ENCODE measurements around the gene IPO9. TPM values are rescaled to one million over a fixed set of nuclear protein-coding genes. Genes with fewer than 3 reads are reported as not detected.

IPO9 gene
- total and polyA plus RNA-seq, 2 experiments from 2014 or later: 47.6 to 87.4 TPM

DNA sequence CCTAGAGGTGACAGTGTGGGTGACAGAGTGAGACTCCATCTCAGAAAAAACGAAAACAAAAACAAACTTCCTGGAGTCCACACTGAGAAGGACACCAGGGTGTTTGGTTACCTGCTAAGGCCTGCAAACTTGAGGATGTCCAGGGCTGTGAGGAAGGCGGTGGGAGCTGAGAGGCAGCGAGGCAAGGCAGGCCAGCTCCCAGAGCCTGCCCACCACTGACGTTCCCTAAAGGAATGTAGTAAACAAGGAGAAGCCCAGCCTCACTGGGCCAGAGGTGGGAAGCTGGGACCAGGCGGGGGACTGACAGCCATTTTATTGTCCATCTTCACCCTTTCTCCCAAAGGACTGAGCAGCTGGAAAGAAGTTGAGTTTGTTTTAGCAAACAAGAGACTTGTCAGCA is 83.9 kb downstream of the IPO9 start (continued):
- TF ChIP-seq, protein P1, sequence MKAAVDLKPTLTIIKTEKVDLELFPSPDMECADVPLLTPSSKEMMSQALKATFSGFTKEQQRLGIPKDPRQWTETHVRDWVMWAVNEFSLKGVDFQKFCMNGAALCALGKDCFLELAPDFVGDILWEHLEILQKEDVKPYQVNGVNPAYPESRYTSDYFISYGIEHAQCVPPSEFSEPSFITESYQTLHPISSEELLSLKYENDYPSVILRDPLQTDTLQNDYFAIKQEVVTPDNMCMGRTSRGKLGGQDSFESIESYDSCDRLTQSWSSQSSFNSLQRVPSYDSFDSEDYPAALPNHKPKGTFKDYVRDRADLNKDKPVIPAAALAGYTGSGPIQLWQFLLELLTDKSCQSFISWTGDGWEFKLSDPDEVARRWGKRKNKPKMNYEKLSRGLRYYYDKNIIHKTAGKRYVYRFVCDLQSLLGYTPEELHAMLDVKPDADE (IDR thresholded peaks at IDR 0.05): no peak
- TF ChIP-seq EZH2 (IDR thresholded peaks at IDR 0.05; ENCODE audit: low read depth, unreplicated experiment) (no peak), NANOG (IDR thresholded peaks at IDR 0.05; ENCODE audit: borderline replicate concordance) (no peak), CREB1 (CRISPR knock-in tag; IDR thresholded peaks at IDR 0.05; ENCODE audit: low read depth) (no peak), POLR2AphosphoS5 (IDR thresholded peaks at IDR 0.05; ENCODE audit: low read depth) (no peak)
- TF ChIP-seq, protein P2, sequence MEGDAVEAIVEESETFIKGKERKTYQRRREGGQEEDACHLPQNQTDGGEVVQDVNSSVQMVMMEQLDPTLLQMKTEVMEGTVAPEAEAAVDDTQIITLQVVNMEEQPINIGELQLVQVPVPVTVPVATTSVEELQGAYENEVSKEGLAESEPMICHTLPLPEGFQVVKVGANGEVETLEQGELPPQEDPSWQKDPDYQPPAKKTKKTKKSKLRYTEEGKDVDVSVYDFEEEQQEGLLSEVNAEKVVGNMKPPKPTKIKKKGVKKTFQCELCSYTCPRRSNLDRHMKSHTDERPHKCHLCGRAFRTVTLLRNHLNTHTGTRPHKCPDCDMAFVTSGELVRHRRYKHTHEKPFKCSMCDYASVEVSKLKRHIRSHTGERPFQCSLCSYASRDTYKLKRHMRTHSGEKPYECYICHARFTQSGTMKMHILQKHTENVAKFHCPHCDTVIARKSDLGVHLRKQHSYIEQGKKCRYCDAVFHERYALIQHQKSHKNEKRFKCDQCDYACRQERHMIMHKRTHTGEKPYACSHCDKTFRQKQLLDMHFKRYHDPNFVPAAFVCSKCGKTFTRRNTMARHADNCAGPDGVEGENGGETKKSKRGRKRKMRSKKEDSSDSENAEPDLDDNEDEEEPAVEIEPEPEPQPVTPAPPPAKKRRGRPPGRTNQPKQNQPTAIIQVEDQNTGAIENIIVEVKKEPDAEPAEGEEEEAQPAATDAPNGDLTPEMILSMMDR (conservative IDR thresholded peaks at IDR 0.05; ENCODE audit: low read depth in 2 of 2): no peak
- TF ChIP-seq, protein P3, sequence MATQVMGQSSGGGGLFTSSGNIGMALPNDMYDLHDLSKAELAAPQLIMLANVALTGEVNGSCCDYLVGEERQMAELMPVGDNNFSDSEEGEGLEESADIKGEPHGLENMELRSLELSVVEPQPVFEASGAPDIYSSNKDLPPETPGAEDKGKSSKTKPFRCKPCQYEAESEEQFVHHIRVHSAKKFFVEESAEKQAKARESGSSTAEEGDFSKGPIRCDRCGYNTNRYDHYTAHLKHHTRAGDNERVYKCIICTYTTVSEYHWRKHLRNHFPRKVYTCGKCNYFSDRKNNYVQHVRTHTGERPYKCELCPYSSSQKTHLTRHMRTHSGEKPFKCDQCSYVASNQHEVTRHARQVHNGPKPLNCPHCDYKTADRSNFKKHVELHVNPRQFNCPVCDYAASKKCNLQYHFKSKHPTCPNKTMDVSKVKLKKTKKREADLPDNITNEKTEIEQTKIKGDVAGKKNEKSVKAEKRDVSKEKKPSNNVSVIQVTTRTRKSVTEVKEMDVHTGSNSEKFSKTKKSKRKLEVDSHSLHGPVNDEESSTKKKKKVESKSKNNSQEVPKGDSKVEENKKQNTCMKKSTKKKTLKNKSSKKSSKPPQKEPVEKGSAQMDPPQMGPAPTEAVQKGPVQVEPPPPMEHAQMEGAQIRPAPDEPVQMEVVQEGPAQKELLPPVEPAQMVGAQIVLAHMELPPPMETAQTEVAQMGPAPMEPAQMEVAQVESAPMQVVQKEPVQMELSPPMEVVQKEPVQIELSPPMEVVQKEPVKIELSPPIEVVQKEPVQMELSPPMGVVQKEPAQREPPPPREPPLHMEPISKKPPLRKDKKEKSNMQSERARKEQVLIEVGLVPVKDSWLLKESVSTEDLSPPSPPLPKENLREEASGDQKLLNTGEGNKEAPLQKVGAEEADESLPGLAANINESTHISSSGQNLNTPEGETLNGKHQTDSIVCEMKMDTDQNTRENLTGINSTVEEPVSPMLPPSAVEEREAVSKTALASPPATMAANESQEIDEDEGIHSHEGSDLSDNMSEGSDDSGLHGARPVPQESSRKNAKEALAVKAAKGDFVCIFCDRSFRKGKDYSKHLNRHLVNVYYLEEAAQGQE (IDR thresholded peaks at IDR 0.05; ENCODE audit: unreplicated experiment): no peak

DNA sequence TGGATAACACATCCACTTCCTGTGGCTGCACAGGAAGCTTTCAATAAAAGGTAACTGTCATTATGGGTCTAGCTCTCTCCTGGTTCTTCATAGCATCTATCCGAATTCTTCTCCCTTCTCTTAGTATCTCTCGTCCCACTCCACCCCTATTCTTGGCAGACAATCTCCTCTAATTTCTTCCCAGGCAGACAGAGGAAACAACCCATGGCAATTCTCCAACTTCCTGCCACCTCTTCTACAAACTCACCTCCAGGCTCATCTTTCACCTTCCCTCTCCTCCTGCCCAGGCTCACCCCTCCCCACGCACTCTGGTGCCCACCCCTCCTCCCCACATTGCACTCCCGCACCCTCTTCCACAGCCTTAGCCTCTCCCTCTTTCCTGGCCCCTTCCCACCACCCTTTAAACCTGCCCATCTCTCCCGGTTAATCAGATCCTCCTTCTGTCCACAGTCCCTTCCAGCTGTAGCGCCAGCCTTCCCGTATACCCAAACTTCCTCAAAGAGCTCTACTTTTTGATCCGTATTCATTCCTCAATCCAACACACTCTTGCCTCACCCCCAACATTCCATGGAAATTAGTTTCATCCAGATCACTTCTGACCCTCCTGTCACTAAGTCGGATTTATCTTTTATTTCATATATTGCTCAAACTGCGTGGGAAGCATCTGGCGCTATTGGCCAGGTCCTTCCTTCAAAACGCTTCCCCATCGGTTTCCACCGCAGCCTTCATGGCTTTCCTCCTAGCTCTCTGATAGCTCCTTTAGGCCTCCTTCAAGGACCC is 85.7 kb downstream of the IPO9 start:
- Mint-ChIP-seq H3K4me1 (peaks cover 11% of the 10 kb centered on the region), H3K36me3 (ENCODE audit: low read depth) (no peaks in the 10 kb centered on the region), H3K9me3 (no peaks in the 10 kb centered on the region), H3K27me3 (ENCODE audit: insufficient read depth, low read depth, poor library complexity) (peaks cover 1% of the 10 kb centered on the region), H3K27ac (no peak overlapping the region), H3K4me3 (no peak overlapping the region)
- Histone ChIP-seq H3K79me2 (replicated peaks; ENCODE audit: insufficient read depth) (no peaks in the 10 kb centered on the region), H3K9me2 (ENCODE audit: insufficient read depth) (no peaks in the 10 kb centered on the region), H3K27me3 (ENCODE audit: insufficient read depth) (no peaks in the 10 kb centered on the region), H3F3A (replicated peaks; ENCODE audit: low read depth) (no peaks in the 10 kb centered on the region), H3K4me2 (no peak overlapping the region), H4K20me1 (replicated peaks; ENCODE audit: insufficient read depth) (no peaks in the 10 kb centered on the region), H3K27ac (ENCODE audit: low read depth) (no peak overlapping the region), H3K4me3 (no peak overlapping the region), H3K36me3 (ENCODE audit: insufficient read depth) (no peaks in the 10 kb centered on the region), H2AFZ (no peak overlapping the region), H3K4me1 (ENCODE audit: insufficient read depth) (no peaks in the 10 kb centered on the region)
- no peak for DNase-seq (ENCODE audit: low spot score)
- ATAC-seq: no peak
- TF ChIP-seq ZNF331 (CRISPR knock-in tag; IDR thresholded peaks at IDR 0.05; ENCODE audit: low read depth): no peak
- no peak for TF ChIP-seq JUNB (IDR thresholded peaks at IDR 0.05; ENCODE audit: unreplicated experiment)
- TF ChIP-seq, protein P4, sequence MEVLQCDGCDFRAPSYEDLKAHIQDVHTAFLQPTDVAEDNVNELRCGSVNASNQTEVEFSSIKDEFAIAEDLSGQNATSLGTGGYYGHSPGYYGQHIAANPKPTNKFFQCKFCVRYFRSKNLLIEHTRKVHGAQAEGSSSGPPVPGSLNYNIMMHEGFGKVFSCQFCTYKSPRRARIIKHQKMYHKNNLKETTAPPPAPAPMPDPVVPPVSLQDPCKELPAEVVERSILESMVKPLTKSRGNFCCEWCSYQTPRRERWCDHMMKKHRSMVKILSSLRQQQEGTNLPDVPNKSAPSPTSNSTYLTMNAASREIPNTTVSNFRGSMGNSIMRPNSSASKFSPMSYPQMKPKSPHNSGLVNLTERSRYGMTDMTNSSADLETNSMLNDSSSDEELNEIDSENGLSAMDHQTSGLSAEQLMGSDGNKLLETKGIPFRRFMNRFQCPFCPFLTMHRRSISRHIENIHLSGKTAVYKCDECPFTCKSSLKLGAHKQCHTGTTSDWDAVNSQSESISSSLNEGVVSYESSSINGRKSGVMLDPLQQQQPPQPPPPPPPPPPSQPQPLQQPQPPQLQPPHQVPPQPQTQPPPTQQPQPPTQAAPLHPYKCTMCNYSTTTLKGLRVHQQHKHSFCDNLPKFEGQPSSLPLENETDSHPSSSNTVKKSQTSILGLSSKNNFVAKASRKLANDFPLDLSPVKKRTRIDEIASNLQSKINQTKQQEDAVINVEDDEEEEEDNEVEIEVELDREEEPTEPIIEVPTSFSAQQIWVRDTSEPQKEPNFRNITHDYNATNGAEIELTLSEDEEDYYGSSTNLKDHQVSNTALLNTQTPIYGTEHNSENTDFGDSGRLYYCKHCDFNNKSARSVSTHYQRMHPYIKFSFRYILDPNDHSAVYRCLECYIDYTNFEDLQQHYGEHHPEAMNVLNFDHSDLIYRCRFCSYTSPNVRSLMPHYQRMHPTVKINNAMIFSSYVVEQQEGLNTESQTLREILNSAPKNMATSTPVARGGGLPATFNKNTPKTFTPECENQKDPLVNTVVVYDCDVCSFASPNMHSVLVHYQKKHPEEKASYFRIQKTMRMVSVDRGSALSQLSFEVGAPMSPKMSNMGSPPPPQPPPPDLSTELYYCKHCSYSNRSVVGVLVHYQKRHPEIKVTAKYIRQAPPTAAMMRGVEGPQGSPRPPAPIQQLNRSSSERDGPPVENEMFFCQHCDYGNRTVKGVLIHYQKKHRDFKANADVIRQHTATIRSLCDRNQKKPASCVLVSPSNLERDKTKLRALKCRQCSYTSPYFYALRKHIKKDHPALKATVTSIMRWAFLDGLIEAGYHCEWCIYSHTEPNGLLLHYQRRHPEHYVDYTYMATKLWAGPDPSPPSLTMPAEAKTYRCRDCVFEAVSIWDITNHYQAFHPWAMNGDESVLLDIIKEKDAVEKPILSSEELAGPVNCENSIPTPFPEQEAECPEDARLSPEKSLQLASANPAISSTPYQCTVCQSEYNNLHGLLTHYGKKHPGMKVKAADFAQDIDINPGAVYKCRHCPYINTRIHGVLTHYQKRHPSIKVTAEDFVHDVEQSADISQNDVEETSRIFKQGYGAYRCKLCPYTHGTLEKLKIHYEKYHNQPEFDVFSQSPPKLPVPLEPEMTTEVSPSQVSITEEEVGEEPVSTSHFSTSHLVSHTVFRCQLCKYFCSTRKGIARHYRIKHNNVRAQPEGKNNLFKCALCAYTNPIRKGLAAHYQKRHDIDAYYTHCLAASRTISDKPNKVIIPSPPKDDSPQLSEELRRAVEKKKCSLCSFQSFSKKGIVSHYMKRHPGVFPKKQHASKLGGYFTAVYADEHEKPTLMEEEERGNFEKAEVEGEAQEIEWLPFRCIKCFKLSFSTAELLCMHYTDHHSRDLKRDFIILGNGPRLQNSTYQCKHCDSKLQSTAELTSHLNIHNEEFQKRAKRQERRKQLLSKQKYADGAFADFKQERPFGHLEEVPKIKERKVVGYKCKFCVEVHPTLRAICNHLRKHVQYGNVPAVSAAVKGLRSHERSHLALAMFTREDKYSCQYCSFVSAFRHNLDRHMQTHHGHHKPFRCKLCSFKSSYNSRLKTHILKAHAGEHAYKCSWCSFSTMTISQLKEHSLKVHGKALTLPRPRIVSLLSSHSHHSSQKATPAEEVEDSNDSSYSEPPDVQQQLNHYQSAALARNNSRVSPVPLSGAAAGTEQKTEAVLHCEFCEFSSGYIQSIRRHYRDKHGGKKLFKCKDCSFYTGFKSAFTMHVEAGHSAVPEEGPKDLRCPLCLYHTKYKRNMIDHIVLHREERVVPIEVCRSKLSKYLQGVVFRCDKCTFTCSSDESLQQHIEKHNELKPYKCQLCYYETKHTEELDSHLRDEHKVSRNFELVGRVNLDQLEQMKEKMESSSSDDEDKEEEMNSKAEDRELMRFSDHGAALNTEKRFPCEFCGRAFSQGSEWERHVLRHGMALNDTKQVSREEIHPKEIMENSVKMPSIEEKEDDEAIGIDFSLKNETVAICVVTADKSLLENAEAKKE (CRISPR knock-in tag; IDR thresholded peaks at IDR 0.05): no peak
- no peak for TF ChIP-seq POLR2AphosphoS5 (IDR thresholded peaks at IDR 0.05; ENCODE audit: low read depth)
- no peak for TF ChIP-seq EZH2phosphoT487 (IDR thresholded peaks at IDR 0.05; ENCODE audit: unreplicated experiment)
- TF ChIP-seq CREB1 (CRISPR knock-in tag; IDR thresholded peaks at IDR 0.05; ENCODE audit: low read depth): no peak

Measured in GM23338 (cell line).